Islet precursor cell (in vitro differentiated cells): Measurements from ENCODE around the gene ZNF784.
A peak's percentile ranks its signal among the peaks of the same experiment; 100 is the strongest.

Experiments
- DNase-seq: peaks from one replicate; pipeline ENCODE4 v3.0.0-alpha.2; 2018

Gene ZNF784

DNA sequence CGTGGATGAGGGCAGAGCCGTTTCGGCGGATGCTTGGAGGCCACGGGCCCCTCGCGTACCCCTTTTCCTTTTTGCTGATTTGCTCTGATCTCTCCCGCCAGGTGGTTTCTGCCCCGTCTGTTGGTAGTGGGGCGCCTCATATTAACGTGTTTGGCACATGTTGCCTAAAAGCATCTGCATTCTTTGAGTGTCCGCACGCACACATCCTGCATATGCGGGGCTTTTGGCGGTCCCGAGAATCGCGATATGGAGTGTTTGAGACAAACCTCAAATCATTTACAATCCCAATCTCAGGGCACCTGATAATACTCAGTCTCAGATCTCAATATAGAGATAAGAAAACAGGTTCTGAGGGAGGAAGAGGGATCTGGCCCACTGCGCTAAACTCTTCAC lies 31.3 kb upstream of the ZNF784 start:
- DNase-seq = no peak

DNA sequence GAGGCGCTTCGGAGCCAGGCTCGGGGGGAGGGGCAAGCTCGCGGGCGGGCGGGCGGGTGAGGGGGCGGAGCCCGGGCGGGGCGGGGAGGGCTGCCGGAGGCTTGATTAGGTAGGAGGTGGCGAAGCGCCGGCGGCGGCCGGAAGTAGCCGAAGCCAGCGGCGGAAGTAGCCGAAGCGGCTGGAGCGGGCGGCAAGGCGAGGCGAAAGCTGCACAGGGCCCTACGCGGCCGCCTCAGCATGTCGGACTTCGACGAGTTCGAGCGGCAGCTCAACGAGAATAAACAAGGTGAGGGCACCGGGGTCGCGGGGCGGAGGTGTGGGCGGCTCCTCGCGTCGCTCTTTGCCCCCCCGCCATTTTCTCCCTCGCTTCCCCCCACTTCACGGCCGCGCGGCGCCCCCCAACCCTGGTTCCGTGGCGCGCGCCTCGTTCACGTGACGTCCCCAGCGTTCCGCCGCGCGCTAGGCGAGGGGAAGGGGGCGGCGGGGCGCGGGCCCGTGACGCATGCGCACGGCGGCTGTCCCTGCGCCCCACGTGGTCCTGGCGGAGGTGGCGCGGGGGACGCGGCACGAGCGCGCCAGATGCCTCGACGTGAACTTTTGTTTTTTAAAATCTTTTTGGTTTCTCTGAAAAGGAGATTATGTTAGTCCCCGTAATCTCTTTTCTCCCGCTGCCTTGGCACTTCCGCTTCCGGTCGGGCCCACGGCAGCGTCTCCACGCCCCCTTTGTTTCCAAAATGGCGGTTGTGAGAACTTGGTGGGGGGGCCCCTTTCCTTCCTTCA lies 30.7 kb upstream of the ZNF784 start, which contains the start of gene U2AF2:
Gene U2AF2 (plus strand): TSS at position 168 of the 780 bp plus-strand sequence. CDS start 70 bp downstream, at position 238.
- peak; percentile 98 for DNase-seq

DNA sequence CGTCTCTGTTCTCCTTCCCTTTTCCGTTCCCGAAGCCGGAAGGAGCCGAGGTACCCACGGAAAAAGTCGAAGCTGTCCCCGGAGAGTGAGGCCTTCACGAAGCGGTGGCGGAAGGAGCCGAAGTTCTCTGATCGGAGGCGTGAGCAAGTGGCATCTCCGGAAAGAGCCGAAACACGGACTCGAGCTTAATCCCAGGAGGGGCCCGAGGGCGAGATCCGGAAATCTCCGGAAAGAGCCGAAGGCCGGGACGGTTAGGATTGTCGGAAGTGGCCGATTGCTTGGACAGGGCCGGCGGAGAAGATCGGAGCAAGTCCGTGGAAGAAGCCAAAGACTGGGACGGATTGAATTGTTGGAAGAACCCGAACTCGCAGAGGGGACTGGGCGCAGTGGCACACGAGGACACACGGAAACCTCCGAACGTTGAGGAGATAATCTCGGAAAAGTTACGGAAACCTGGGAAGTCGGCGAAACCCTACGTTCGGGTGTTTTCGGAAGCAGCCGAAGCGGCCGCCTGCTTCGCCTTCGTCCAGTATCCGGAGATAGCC lies 30.0 kb upstream of the ZNF784 start:
- peak; percentile 100 for DNase-seq

DNA sequence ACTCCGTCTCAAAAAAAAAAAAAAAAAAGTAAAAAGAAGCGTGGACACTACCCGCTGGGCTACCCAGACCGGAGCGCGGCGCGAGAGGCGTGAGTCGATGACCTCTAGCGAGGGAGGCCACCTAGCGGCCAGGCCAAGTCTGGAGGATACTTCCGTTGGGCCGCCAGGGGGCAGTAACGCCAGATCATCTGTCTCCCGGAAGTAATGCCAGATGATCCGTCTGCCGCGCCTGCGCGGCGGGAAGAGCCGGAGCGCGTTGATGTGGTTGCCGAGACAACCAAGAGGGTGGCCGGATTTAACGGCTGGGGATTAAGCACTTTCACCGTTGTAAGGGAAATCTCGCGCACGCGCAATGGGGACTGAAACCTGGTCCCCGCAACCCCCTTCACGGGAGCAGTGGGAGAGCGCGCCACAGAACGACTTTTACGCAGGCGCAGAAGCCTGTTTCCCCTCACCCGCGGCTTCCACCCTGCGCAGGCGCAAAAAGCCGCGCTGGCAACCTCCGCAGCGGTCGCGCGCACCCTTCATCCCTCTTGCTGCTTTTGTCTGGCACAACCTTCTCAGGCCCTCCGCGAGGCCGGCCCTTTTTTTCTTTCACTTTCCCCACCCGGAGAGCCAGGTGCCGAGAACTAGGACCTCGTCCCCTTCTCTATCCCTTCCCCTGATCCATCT lies 29.4 kb upstream of the ZNF784 start:
- DNase-seq = peak; percentile 99

DNA sequence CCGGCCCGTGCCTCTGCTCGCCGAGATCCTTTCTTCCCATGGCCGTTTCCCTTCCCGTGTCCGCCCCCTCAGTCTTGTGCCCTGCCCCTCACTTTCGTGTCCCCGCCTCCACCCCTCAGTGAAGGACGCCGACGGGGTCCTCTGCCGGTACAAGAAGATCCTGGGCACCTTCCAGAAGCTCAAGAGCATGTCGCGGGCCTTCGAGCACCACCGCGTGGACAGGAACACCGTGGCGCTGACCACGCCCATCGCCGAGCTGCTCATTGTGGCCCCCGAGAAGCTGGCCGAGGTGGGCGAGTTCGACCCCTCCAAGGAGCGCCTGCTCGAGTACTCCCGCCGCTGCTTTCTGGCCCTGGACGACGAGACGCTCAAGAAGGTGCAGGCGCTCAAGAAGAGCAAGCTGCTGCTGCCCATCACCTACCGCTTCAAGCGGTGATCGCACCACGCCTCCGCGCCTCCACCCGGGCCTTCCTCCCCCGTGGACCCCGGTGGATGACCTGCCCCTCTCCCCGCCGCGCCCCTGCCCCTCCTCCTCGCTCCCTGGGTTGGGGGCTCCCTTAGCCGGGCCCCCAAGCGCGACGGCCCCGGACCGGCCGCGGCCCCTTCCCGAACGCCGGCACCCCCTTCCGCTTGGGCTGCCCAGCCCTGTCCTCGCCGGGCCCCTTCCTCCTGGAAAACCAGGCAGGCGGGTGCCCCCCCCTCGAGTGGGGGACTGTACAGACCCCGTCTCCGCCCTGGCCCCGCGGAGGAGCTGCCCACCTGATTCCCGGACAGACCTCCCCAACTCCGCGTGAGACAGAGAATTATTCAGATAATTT lies 28.2 kb upstream of the ZNF784 start:
- DNase-seq = peak; percentile 75

DNA sequence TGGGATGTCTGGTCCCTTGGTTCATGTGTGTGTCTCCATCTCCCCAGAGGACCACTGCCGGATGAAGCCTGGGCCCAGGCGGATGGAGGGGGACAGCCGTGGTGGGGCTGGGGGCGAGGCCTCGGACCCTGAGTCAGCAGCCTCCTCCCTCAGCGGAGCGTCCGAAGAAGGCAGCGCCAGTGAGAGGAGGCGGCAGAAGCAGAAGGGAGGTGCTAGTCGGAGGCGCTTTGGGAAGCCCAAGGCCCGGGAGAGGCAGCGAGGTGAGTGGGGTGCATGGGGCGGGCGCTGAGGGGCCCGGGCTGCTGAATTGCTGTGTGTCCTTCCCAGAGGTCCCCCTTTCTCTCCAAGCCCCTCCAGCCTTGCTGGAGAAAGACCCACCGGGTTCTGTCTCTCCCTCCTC lies 26.9 kb upstream of the ZNF784 start:
- no peak for DNase-seq

DNA sequence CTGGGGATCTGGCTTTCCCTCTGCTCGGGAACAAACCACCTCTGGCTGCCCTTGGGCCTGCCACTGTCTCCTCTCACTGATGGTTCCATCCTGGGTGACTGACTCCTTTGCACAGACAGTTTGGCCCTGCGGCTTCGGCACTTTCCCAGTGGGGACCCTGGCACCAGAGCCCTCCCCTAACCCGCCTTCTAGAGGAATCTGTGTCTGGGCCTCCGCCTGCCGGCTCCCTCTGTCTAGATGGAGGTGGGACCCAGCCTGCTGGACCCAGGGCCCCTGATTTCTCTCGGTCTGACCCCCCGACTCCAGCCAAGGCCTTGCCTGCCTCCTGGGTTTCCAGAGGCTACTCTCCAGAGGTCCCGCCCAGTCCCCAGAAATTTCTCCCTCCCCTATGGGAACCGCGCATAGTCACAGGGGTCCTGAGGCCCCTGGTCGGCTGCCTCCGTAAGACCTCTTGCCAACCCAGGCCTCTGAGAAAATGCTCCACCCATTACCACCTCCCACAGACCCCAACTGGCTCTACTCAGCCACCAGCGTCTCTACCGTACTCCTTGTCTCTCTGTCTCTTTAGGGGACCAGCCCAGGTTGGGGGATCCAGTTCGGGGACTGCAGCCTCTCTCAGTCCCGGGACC lies 26.4 kb upstream of the ZNF784 start:
- DNase-seq = no peak

DNA sequence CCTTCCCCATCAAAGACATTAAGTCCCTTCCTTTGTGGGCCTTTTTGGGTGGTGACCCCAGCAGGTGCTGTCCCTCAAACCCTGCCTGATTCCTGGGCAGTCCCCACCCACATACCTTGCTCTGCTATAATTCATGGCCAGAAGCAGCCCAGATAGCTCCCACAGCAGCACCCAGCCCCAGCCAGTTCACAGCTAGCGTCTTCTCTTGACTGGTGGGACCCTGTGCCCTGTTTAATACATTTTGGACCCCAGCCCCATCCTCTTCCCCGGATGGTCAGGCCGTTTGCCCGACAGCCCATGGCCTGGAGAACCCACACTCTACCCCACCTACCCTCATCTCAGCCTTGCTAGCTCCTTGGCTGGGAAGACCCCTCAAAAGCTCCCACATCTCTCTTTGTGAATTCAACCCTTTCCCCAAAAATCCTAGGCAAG lies 25.8 kb upstream of the ZNF784 start:
- no peak for DNase-seq

DNA sequence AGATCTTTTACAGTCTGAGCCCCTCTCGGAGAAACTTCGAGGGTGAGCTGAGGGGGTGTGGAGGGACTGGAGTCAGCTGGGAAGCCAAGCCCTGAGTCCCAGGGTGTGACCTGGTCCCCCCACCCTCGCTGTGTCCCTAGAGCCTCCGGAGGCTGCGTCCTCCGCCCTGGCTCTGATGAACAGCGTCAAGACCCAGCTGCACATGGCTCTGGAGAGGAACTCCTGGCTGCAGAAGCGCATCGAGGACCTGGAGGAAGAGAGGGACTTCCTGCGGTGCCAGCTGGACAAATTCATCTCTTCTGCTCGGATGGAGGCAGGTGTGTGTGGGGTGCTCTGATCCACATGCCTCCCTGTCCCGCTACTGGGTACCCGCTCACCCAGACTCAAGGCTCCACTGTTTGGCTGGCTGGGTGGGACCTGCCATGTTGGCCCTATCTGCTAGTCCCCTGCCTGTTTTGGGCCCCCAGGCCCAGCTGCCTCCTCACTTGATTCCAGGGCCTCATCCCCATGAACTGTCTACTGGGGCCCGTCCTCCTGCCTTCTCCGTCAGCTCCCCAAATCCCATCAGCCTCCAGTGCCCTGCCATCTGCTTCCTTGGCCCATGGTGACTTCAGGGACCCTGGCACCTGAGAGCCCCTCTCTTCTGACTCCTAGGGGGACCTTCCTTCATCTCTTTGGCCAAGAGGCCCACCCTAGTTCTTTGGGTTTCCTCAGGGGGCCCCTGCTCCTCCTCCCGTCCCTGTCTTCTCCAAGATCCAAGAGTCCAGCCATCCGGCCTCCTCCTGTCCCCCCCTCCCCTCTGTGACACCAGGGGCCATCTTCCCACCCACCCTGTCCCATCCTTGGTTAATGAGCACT lies 25.1 kb upstream of the ZNF784 start:
- no peak for DNase-seq

DNA sequence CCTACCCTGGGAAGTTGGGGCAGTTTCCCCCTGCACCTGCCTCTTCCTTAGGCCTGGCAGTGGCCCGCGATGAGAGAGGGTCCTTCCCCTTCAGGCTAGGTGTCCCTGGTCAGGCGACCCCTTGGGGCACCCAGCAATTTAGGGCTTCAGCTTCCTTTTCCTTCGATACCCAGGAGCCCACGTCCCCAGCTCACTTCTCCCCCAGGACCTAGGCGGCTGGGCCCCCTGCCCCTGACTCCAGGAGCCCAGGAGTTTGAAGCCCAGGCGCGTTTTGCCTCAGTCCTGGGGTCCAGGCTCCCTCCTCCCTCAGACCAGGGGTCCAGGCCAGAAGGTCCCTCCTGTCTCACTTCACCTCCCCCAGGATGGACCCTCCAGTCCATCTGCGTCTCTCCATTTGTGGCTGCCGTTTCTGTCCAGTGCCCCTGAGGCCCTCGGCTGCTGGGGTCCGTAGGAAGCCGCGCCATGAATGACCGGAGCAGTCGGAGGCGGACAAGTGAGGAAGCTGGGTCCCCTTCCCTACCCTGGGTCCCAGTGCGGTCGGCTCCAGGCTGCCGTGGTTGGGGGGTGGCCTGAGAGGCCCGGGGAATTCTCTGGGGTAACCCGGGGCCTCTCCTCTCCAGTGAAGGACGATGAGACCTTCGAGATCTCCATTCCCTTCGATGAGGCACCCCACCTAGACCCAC lies 24.4 kb upstream of the ZNF784 start:
- no peak for DNase-seq

DNA sequence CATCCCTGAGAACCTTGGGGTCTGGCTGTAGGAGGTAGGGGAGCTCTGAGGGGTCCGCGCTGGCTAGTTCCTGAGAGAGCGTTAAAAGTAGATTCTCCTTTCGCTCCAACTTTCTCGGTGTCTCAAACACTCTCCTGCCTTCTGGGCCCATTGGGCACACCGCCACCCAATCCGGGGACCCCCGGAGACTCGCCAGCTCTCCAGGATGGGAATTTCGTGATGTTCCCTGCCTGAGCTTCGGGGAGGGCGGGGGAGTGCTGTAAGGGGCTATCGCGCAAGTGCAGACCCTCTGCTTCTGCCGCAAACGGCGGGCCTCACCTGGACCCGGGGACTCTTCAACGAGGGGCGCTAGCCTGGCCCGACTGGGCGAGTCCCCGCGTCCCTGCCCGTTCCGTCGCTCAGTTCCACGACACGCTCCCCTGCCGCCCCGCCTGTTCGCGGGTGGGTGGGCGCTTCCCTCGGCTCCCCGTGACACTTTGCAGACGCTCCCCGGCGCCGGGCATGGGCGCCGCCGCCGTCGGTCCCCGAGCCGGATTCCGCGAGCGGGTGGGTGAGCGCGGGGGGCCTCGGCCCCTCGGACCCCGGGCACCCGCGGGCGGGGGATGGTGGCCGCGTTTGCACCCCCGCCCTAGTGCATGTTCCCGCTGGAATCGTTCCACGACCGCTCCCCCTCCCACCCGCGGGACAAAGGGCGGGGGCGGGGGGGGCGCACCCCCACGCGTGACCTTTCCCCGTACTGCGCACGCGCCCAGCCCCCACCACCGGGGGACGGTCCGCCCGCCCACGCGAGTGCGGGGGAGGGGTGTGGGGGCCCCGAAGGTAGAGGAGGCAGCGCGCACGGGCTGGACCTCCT lies 23.6 kb upstream of the ZNF784 start, which contains the start of gene CCDC106:
Gene CCDC106 (plus strand): TSS at position 481 of the 853 bp plus-strand sequence. CDS start 835 bp downstream, outside the sequence.
- DNase-seq = peak; percentile 76

DNA sequence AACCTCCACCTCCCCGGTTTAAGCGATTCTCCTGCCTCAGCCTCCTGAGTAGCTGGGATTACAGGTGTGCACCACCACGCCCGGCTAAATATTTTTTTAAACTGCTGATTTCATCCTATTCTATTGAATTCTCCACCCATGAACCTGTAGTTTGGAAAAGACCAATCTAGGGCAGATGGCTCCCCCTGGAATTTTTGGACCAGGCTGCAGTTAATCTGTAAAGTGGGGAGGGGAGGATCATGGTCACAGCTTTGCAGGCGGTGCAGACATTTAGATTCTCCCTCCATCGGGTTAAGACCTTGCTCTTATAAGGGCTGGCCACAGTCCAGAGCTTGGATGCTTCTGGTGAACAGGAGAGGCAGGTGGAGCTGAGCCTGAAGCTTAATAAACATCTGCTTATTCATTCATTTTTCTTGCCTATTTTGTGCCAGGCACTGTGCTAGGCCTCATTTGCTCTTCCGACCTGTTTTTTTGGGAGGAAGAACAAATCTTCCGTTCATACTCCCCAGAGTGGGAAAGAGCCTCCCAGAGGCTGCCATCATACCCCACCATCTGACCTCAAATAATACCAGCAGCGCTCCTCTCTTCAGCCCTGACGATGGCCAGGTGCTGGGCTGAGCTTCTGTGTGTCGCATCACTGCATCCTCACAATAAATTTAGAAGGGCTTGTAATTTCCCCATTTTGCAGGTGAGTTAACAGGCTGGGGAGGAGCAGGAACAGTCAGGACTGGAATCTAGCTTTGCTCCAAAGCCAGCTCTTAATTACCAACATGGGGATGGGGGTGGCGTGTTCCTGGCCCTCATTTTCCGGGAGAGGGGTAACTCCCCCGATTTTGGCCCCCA lies 22.7 kb upstream of the ZNF784 start:
- no peak for DNase-seq

DNA sequence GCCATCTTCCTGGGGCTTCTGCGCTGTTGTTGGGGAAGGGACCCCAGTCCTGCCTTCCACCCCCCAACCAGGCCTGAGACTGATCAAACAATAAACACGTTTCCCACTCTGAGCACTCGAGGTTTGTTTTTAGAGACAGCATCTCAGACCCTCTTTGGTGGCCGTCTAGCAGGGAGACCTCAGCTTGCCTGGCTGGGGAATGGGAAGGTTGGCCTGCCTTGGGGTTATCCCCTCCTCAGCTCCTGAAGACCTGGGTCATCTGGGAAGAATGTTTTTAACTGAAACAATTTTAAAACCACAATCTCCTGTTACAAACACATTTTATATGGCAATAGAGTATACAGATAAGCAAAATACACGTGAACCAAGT lies 21.1 kb upstream of the ZNF784 start:
- DNase-seq = no peak

DNA sequence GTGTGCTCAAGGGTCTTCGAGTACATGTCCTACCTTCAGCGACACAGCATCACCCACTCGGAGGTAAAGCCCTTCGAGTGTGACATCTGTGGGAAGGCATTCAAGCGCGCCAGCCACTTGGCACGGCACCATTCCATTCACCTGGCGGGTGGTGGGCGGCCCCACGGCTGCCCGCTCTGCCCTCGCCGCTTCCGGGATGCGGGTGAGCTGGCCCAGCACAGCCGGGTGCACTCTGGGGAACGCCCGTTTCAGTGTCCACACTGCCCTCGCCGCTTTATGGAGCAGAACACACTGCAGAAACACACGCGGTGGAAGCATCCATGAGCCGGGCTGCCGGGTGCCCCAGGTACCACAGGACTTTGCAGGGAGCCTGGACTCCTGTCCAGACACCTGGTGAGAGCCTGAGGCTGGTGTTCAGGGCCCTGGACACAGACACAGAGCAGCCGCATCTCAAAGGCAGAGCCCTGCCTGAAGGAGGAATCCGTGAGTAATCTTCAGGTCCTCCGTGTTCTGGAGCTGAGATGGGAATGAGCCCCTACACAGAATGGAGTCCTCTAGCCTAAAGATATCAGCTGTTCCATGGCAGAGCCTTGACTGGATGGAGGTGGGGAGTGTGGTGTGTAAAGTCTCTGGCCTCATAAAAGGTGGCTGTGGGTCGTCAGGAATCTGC lies 20.6 kb upstream of the ZNF784 start:
- no peak for DNase-seq

DNA sequence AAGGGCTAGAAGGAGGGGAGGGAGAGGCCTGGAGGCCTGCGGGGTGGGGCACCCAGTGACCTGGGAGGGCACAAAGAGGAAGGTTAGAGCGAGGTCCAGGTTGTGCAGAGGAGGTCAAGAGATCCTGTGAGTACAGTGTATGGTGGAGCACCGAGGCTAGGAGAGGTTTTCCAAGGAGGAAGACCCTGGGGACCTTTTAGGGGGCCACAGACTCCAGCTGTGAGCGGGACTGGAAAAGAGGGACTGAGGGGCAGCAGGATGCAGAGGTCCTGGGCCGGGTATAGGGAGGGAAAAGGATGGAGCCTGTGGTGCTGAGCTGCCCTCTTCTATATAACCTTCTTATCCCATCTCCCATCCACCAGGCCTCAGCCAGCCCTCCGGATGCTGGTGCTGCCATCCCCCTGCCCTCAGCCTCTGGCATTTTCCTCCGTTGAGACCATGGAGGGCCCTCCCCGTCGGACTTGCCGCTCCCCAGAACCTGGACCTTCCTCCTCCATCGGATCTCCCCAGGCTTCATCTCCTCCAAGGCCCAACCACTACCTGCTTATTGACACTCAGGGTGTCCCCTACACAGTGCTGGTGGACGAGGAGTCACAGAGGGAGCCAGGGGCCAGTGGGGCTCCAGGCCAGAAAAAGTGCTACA lies 19.9 kb upstream of the ZNF784 start:
- no peak for DNase-seq

DNA sequence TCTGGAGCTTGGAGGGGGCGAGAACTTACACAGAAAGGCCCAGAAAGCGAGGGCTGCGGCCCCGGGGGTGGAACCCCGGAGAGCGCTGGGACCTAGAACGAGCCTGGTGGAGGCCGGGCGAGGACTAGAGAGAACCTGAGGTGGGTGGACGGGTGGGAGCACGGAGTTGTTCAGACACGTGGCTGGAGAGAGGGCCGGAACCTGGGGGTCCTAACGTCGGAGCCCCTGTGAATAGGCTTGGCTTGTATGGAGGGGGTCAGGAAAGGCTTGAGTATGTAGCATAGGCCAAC lies 19.5 kb upstream of the ZNF784 start:
- no peak for DNase-seq

DNA sequence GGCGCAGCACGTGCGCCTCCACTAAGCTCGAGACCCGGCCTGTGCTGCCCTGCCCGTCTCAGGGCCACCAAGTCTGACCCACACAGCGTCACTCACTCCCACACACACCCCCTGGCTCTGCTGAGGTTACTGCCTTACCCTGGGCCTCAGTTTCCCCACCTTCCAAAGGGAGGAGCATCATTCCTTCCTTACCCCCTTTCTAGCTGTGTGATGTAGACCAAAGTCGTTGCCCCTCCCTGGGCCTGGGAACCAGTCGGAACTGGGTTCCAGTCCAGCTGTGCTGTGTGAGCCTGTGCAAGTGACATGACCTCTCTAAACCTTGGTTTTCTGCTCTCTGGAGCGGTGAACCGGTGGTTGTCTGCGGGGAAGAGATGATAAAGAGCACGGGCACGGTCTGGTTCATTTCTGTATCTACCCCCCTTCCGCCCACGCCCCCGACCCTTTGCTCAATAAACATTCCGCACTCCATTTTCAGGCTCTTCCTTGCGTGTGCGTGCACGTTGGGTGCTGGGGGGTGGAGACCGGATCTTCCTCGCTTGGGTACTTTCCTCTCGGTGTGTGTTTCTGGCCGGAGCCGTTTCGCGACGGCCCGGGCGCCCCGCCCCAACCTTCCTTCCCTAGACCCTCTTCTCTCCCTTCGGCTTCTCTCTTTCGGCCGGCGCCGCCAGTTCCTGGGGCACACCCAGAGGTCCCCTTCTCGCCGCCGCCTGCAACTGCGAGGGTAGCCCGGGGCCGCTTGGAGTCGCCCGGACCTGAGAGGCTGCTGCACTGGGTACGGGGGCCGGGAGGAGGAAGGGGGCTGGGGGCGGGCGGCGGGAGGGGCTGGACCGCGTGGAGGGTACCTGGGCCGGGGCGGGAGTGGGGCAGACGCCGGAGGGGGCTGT lies 18.9 kb upstream of the ZNF784 start, which contains the start of gene ZNF581:
Gene ZNF581 (plus strand): TSS at position 647 of the 884 bp plus-strand sequence. CDS start 923 bp downstream, outside the sequence.
- peak; percentile 85 for DNase-seq
